Fibroblast of the aortic adventitia (primary cell): ENCODE measurements around the gene OSBPL3. TPM values are rescaled to one million over a fixed set of nuclear protein-coding genes. Genes with fewer than 3 reads are reported as not detected.

Experiments
- DNase-seq: peaks from one replicate; pipeline ENCODE4 v3.0.0-alpha.2; 2010; ENCODE audit warnings: low read depth
- H3K4me3 ChIP-seq: 2 replicates; pipeline ENCODE4 v1.5.1; 2011; ENCODE audit warnings: low read depth, mild to moderate bottlenecking, control low read depth, low read length, moderate library complexity
- CTCF ChIP-seq: IDR thresholded peaks from 2 replicates; pipeline ENCODE4 v1.5.1; 2011; ENCODE audit warnings: mild to moderate bottlenecking, low read length, control low read depth, inconsistent platforms; ENCODE audit not compliant: insufficient read depth
- total RNA-seq: library from RNA; depleted of rRNA; stranded (reverse); fragments of >200 nt; gene quantifications from 2 replicates; pipeline ENCODE4 v1.2.3, GENCODE V29; 2012; ENCODE audit warnings: low replicate concordance

OSBPL3 gene
- total RNA-seq, 1 donor: 46.0 TPM

DNA sequence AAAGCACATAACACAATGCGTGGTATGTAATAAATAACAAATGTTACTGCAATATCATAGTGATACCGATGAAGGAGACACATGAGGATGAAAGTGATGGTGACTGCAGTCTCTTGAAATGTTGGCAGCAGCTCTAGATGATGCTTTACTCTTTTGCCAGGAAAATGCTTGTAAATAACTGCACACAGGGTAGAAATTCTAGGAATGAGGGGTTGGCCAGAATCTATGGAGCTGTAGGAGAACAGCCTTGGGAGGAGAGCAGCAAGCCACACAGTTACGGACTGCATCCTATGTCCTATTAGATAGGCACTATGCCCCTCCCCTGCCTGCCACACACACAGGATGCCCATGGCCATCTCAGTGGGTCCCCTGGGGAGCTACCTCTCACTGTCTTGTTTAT is 125.1 kb downstream of the OSBPL3 start:
- no peak overlapping the region for H3K4me3 ChIP-seq
- peak; percentile 33 for DNase-seq
- TF ChIP-seq CTCF: no peak

- no peak for TF ChIP-seq CTCF
- no peak for DNase-seq
- H3K4me3 ChIP-seq: no peak overlapping the region
Measured at GRCh38 chr7:24851786-24852185, 128.2 kb downstream of the OSBPL3 start.

- no peak for DNase-seq
- no peak for TF ChIP-seq CTCF
- H3K4me3 ChIP-seq: no peak overlapping the region
Measured at GRCh38 chr7:24848878-24849277, 131.1 kb downstream of the OSBPL3 start.

GRCh38 chr7:24847754-24848153 is 132.2 kb downstream of the OSBPL3 start:
- TF ChIP-seq CTCF: no peak
- no peak for DNase-seq
- no peak overlapping the region for H3K4me3 ChIP-seq

GRCh38 chr7:24843821-24844434 is 136.1 kb downstream of the OSBPL3 start:
- no peak for DNase-seq
- no peak overlapping the region for H3K4me3 ChIP-seq
- TF ChIP-seq CTCF: no peak

- peak; percentile 40 for DNase-seq
- no peak overlapping the region for H3K4me3 ChIP-seq
- TF ChIP-seq CTCF: no peak
Measured at GRCh38 chr7:24842449-24843241, 137.3 kb downstream of the OSBPL3 start.
